Loucy (cell line): ENCODE results near the gene AGRN.

Source experiments
- EZH2phosphoT487 ChIP-seq: fragments of 200-600 bp; IDR thresholded peaks from 2 replicates; pipeline ENCODE4 v1.6.1; 2018; ENCODE audit warnings: antibody characterized with exemption, mild to moderate bottlenecking, moderate library complexity, borderline replicate concordance
- TF ChIP-seq, protein P1 (sequence below): fragments of 200-600 bp; sonication (generic); conservative IDR thresholded peaks from 2 replicates; pipeline ENCODE4 v1.5.1; 2014; ENCODE audit warnings: mild to moderate bottlenecking, antibody characterized with exemption, low read length

- TF ChIP-seq, protein P1, sequence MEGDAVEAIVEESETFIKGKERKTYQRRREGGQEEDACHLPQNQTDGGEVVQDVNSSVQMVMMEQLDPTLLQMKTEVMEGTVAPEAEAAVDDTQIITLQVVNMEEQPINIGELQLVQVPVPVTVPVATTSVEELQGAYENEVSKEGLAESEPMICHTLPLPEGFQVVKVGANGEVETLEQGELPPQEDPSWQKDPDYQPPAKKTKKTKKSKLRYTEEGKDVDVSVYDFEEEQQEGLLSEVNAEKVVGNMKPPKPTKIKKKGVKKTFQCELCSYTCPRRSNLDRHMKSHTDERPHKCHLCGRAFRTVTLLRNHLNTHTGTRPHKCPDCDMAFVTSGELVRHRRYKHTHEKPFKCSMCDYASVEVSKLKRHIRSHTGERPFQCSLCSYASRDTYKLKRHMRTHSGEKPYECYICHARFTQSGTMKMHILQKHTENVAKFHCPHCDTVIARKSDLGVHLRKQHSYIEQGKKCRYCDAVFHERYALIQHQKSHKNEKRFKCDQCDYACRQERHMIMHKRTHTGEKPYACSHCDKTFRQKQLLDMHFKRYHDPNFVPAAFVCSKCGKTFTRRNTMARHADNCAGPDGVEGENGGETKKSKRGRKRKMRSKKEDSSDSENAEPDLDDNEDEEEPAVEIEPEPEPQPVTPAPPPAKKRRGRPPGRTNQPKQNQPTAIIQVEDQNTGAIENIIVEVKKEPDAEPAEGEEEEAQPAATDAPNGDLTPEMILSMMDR, result no peak
- no peak for TF ChIP-seq EZH2phosphoT487
Measured at GRCh38 chr1:1006305-1007159, 13.4 kb upstream of the AGRN start.
